ENCODE results near the gene PLEKHA6. TPM values are rescaled to one million over a fixed set of nuclear protein-coding genes. Genes with fewer than 3 reads are reported as not detected.
A peak's percentile ranks its signal among the peaks of the same experiment; 100 is the strongest.

Gene PLEKHA6
- total RNA-seq, 6 donors from 2014 or later: 3.3 to 6.9 (median 4.9) TPM

DNA sequence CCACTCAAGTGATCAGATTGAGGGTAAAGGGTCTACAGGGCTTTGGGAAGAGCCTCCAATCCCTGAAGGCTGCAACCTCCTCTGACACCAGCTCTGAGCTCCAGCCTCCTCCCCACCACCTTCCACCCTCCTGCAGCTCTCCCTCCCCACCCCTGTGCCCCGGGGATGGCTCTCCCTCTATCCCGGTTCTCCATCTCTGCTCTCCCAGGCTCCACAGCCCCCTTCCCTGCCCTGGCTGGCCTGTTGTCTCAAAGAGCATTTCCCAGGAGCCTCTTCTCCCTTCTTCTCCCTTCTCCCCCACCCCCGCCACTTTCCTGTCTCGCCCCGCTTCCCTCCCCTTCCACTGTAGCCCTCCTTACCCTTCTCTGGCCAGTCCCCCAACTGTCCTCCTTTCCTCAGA is 1.1 kb downstream of the PLEKHA6 start:
- Histone ChIP-seq H3K36me3 (no peaks in the 10 kb centered on the region), H3K4me3 (no peak overlapping the region), H3K27ac (no peak overlapping the region), H3K27me3 (no peaks in the 10 kb centered on the region), H3K4me1 (peaks cover 5 to 14% (median 9%) of the 10 kb centered on the region in 4 donors), H3K9me3 (no peaks in the 10 kb centered on the region)
- ATAC-seq (ENCODE audit: low FRiP score in 2 of 2) (no peak), DNase-seq (no peak)
- TF ChIP-seq POLR2A (IDR thresholded peaks at IDR 0.05) (no peak), EP300 (IDR thresholded peaks at IDR 0.05) (no peak), POLR2AphosphoS5 (IDR thresholded peaks at IDR 0.05) (no peak)
- TF ChIP-seq, protein P1, sequence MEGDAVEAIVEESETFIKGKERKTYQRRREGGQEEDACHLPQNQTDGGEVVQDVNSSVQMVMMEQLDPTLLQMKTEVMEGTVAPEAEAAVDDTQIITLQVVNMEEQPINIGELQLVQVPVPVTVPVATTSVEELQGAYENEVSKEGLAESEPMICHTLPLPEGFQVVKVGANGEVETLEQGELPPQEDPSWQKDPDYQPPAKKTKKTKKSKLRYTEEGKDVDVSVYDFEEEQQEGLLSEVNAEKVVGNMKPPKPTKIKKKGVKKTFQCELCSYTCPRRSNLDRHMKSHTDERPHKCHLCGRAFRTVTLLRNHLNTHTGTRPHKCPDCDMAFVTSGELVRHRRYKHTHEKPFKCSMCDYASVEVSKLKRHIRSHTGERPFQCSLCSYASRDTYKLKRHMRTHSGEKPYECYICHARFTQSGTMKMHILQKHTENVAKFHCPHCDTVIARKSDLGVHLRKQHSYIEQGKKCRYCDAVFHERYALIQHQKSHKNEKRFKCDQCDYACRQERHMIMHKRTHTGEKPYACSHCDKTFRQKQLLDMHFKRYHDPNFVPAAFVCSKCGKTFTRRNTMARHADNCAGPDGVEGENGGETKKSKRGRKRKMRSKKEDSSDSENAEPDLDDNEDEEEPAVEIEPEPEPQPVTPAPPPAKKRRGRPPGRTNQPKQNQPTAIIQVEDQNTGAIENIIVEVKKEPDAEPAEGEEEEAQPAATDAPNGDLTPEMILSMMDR (IDR thresholded peaks at IDR 0.05): no peak
- 58% methylated on average over 4 to 5 of the region's 5 CpGs for WGBS, 2 donors

DNA sequence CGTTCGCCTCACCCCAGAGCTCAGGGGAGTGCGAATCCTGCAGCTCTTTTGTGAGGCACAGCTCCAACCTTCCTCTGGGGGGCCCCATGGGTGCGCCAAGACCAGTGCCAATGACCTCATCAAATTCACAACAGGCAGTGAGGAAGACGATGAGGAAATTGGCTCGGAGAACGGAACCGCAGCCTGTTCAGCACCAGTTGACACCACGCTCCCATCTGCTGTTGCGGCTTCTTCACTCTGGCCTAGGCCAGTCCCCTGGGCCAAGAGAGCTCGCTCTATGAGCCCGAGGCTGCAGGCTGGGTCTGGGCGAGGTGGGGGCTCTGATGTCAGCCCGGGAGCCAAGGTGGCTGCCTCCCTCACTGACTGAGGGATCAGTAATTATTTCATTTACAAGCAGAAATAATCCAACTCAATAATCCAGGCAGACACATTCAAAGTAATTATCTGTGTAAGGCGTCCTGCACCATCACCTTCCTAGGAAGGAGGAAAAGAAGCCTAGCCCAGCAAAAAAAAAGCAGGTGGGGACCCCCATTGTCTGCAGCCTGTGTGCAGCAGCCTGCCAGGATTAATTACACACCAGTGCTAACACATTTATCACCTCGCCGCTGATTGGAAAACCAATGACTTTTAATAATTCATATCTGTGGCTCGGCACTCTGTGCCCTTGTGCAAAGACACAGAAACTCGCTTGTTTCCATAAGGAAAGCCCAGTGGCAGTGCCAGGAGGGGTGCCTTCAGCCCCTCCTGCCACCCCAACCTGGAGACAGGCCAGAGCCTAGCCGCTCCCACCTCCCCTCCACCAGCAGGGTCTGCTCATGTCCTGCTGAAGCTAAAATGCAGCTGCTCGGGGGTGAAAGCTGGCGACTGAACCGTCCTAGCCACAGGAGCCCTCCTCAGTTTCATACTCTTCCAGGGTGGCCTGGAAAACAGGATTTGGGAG is 1.9 kb downstream of the PLEKHA6 start:
- Histone ChIP-seq H3K9me3 (no peaks in the 10 kb centered on the region), H3K36me3 (no peaks in the 10 kb centered on the region), H3K4me1 (peaks cover 0 to 7% (median 3%) of the 10 kb centered on the region in 4 donors), H3K27ac (no peak overlapping the region), H3K4me3 (no peak overlapping the region), H3K27me3 (no peaks in the 10 kb centered on the region)
- TF ChIP-seq EP300 (IDR thresholded peaks at IDR 0.05): no peak
- TF ChIP-seq POLR2AphosphoS5 (IDR thresholded peaks at IDR 0.05): no peak
- TF ChIP-seq, protein P1 (IDR thresholded peaks at IDR 0.05): no peak
- TF ChIP-seq POLR2A (IDR thresholded peaks at IDR 0.05): no peak
- DNase-seq (peak in 1 of 2 donors; percentile 36), ATAC-seq (ENCODE audit: low FRiP score in 2 of 2) (peak in 1 of 2 donors; percentile 51)
- WGBS, 2 donors: 68 to 73% methylated on average over 21 to 23 of the region's 23 CpGs

DNA sequence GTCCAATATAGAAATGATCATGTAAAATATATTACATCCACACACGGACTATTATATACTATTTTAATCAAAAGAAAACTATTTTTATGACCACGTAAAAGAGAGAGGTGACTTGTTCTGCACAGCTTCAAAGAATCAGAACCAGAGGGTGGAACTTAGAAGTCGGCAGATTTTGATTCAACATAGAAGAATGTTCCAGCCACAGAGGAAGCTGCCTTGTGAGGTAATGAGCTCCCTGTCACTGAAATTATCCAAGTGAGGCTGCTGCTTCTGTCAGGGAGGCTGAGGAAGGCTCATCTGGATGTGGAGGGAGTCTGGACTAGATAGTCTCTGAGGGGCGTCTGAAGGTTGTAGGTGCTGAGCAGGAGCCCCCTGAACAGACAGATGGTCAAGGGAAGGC is 2.7 kb downstream of the PLEKHA6 start:
- TF ChIP-seq EP300 (IDR thresholded peaks at IDR 0.05): no peak
- no peak for TF ChIP-seq POLR2A (IDR thresholded peaks at IDR 0.05)
- TF ChIP-seq, protein P1 (IDR thresholded peaks at IDR 0.05): no peak
- no peak for TF ChIP-seq POLR2AphosphoS5 (IDR thresholded peaks at IDR 0.05)
- Histone ChIP-seq H3K4me3 (no peak overlapping the region), H3K4me1 (peaks cover 0 to 6% (median 2%) of the 10 kb centered on the region in 4 donors), H3K36me3 (no peaks in the 10 kb centered on the region), H3K27me3 (no peaks in the 10 kb centered on the region), H3K9me3 (no peaks in the 10 kb centered on the region), H3K27ac (no peak overlapping the region)
- WGBS, 2 donors: 79 to 86% methylated on average over 4 of the region's 4 CpGs
- ATAC-seq (ENCODE audit: low FRiP score in 2 of 2): no peak
- no peak for DNase-seq

DNA sequence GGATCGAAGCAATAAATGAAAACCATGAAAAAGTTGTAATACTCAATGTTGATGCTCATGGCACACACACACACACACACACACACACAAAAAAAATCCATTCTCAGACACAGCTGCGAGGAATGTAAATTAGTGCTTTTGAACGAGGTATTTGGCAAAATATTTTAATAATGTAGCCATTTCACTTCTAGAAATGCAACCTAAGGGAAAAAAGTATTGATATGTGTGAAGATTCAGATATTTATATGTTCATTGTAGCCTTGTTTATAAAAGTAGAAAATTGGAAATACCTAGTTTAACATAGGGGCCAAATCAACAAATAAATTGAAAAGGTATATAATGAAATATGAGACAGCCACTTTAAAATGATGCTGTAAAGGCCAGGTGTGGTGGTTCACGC is 3.8 kb downstream of the PLEKHA6 start:
- H3K27ac ChIP-seq: no peak overlapping the region
- DNase-seq (no peak), ATAC-seq (ENCODE audit: low FRiP score in 2 of 2) (no peak)
- TF ChIP-seq EP300 (IDR thresholded peaks at IDR 0.05): no peak
- no peak for TF ChIP-seq POLR2A (IDR thresholded peaks at IDR 0.05)
- TF ChIP-seq, protein P1 (IDR thresholded peaks at IDR 0.05): no peak
- no peak for TF ChIP-seq POLR2AphosphoS5 (IDR thresholded peaks at IDR 0.05)
- peaks cover 0 to 10% (median 2%) of the 10 kb centered on the region in 4 donors for H3K4me1 ChIP-seq
- no peaks in the 10 kb centered on the region for H3K9me3 ChIP-seq
- no peaks in the 10 kb centered on the region for H3K27me3 ChIP-seq
- H3K4me3 ChIP-seq: no peak overlapping the region
- WGBS, 2 donors: 81 to 84% methylated on average over 4 of the region's 4 CpGs
- H3K36me3 ChIP-seq: no peaks in the 10 kb centered on the region
